GM12874 (cell line): ENCODE data around the gene SYTL3.

Experiments used
- CTCF ChIP-seq: IDR thresholded peaks from 2 replicates; pipeline ENCODE4 v1.5.1; 2011; ENCODE audit warnings: low read depth, mild to moderate bottlenecking, control low read depth, low read length, moderate library complexity; ENCODE audit not compliant: insufficient read depth

The SYTL3 gene

GRCh38 chr6:158627168-158627939 is 22.5 kb upstream of the SYTL3 start:
- no peak for TF ChIP-seq CTCF

GRCh38 chr6:158627940-158628211 is 22.0 kb upstream of the SYTL3 start:
- TF ChIP-seq CTCF = no peak

- no peak for TF ChIP-seq CTCF
Observed at GRCh38 chr6:158628542-158628941, 21.3 kb upstream of the SYTL3 start.

- no peak for TF ChIP-seq CTCF
Observed at GRCh38 chr6:158629367-158630221, 20.3 kb upstream of the SYTL3 start.

- TF ChIP-seq CTCF = no peak
Observed at GRCh38 chr6:158630938-158631616, 18.8 kb upstream of the SYTL3 start.

- no peak for TF ChIP-seq CTCF
Observed at GRCh38 chr6:158631678-158632537, 17.9 kb upstream of the SYTL3 start.
